ENCODE results near the gene RILPL2. TPM values are rescaled to one million over a fixed set of nuclear protein-coding genes. Genes with fewer than 3 reads are reported as not detected.

Gene RILPL2
- total and polyA plus RNA-seq, 9 of the 15 experiments (the other 6 are each of a cell fraction or from before 2014, with no cell fraction given) = 0.61 to 5.8 (median 4.3) TPM

DNA sequence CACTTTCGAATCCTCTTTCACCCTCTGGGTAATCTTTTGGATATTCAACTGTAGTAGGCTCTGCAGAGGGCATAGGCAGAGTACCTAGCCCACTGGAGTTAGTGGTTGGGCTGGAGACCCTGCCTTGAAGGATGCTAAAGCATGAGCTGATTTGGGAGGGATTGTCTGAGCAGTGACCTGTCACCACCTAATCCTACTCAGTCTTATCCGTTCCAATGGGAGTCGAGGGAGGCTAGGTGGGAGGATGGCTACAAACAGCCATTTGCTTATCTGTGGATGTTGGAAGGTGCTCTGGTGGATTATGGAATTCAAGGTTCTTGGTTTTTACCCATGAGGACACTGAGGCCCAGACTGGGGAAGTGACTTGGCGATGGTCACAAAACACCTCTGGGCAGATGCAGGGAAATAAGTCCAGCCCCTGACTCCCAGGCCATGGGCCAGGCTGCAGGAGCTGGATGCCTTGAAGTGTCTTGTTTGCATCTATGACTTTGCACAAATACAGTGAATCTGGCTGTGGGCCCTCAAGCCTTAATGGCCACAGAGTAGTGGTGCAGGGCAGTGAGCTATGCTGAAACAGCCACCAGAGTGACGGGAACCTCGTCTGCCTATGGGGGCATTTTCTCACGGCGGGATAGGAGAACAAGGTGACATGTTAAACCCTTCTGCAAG is 48.8 kb downstream of the RILPL2 start:
- POLR2A ChIA-PET = interaction anchor here (0.5 to 7.1 kb wide), 15 partner anchors 10 to 345 kb away, joined by 3 to 151 read pairs (median 4); partner anchors contain the start of genes DDX55 and SBNO1
- Histone ChIP-seq H3K27ac (ENCODE audit: extremely low read depth, low read depth, low read length) (peak overlapping the region; percentile 93), H2AFZ (ENCODE audit: low read depth, low read length) (no peak overlapping the region), H3K79me2 (ENCODE audit: control insufficient read depth, insufficient read depth, low read length) (peaks cover 80% of the 10 kb centered on the region), H3K4me2 (ENCODE audit: insufficient read depth, low read length) (peak overlapping the region; percentile 97), H4K20me1 (replicated peaks; ENCODE audit: control insufficient read depth, insufficient read depth, low read length) (peaks cover 26% of the 10 kb centered on the region), H3K9me3 (replicated peaks; ENCODE audit: control insufficient read depth, insufficient read depth, low read depth, low read length) (no peaks in the 10 kb centered on the region), H3K9ac (ENCODE audit: insufficient read depth in 1 of 2, low read depth in 2 of 2, low read length in 2 of 2) (peak overlapping the region; percentile 37 to 97; a peak in 3 of 4 replicates), H3K4me3 (peak overlapping the region; percentile 42), H3K4me1 (replicated peaks in 1 of 2; ENCODE audit: control insufficient read depth in 2 of 2, insufficient read depth in 2 of 2, low read length in 2 of 2) (peaks cover 37 to 55% of the 10 kb centered on the region in 2 experiments), H3K27me3 (ENCODE audit: control insufficient read depth in 2 of 2, insufficient read depth in 2 of 2, low read length in 2 of 2) (no peaks in the 10 kb centered on the region; a peak in 1 of 5 replicates), H3K36me3 (ENCODE audit: control insufficient read depth, insufficient read depth, low read length) (peaks cover 36% of the 10 kb centered on the region), H3K9me1 (ENCODE audit: control insufficient read depth, insufficient read depth, low read length) (no peaks in the 10 kb centered on the region)
- WGBS (ENCODE audit: insufficient coverage, low coverage, missing lambda C conversion rate) = 3% methylated on average over 8 of the region's 8 CpGs
- no TSS peak for BruUV-seq (replicated peaks)
- peak in 2 of 4 experiments; percentile 69 to 89 for DNase-seq (ENCODE audit: extremely low read depth in 1 of 4, low spot score in 3 of 4)
- in situ Hi-C loops (cut with MboI) = loop anchor here (25.0 kb wide), 1 partner anchor 1550 kb away; no protein-coding TSS in a partner anchor
- intact Hi-C loops (cut with micrococcal nuclease) = loop anchor here (1.0 to 10.0 kb wide), 4 partner anchors 22 to 327 kb away; partner anchors contain the start of genes ATP6V0A2 and SNRNP35
- peak; percentile 48 for ATAC-seq
- FAIRE-seq = no peak
- CTCF ChIA-PET (ENCODE audit: low intra/inter-chr PET ratio) = interaction anchor here (0.6 kb wide), 1 partner anchor 116 kb away, joined by 3 read pairs; the partner anchor contains the start of gene CDK2AP1
- TF ChIP-seq MTA2 (IDR thresholded peaks at IDR 0.05; ENCODE audit: low read depth) (peak; percentile 65), PKNOX1 (IDR thresholded peaks at IDR 0.05) (peak; percentile 34; the same call in 1 of the 2 replicates), NFIC (IDR thresholded peaks at IDR 0.05) (no peak; the same call in 1 of the 2 replicates), ID3 (CRISPR knock-in tag; IDR thresholded peaks at IDR 0.05) (no peak), ID3 (tag; IDR thresholded peaks at IDR 0.05) (peak; percentile 73), CREB3L1 (IDR thresholded peaks at IDR 0.05; ENCODE audit: borderline replicate concordance, low read depth) (peak; percentile 50; the same call in 1 of the 2 replicates), CEBPG (CRISPR knock-in tag; IDR thresholded peaks at IDR 0.05) (no peak), CEBPG (tag; conservative IDR thresholded peaks at IDR 0.05 in 1 of 2, IDR thresholded peaks at IDR 0.05 in 1 of 2) (no peak), SETDB1 (IDR thresholded peaks at IDR 0.05; ENCODE audit: low read length) (no peak), CXXC5 (CRISPR knock-in tag; IDR thresholded peaks at IDR 0.05) (peak; percentile 21), SMAD2 (IDR thresholded peaks at IDR 0.05; ENCODE audit: low read depth, low read length) (no peak), MEIS2 (IDR thresholded peaks at IDR 0.05; ENCODE audit: partially characterized antibody) (peak; percentile 94), CCNT2 (IDR thresholded peaks at IDR 0.05; ENCODE audit: borderline replicate concordance, extremely low read depth, insufficient read length, low read depth, low read length) (peak; percentile 65), IFI16 (CRISPR knock-in tag; IDR thresholded peaks at IDR 0.05) (no peak)
- TF ChIP-seq, protein P1, sequence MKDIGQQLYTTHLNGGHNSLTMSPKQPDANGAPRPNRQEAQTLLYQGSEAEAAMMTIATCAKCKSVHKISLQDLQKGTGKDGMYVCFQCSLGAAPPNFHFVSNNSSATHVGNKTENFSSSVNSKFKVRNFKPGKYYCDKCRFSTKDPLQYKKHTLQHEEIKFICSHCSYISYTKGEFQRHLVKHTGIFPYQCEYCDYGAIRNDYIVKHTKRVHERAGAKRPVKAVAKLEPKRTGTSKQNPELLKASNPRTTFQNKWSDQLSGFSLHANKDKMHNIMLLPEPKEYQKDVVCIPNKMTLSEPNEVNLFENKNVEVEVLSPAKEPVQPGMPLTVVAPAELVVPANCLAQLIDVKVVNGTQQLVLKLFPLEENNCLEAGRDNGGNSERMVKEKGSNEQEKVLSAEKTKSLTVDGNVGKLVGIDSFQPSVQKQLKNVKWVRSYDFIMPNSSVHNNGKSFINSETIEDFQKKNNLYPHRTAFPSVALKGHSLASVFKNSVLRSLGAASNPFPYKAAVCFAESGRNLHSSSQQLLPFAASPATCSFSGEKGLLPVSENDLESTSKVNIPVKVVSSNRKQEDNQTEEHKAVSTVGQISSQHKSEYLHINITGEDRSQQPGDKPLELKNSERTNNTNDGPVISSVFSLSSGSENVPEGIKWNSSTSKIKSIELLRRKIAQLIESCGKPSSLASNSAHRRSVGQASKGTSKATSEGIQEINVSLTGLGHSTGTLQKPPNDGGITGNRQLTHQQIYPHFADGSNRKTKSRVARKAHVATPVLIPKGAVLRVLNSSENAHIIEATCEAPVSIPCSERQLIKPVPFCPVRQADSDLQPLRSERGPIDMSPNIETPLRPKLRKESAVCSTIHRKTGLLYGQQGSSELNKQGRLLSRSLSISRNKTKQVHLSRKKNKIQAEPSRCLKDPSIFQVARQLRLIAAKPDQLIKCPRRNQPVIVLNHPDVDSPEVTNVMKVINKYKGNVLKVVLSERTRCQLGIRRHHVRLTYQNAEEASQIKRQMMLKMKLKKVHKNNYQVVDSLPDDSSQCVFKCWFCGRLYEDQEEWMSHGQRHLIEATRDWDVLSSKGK (CRISPR knock-in tag; IDR thresholded peaks at IDR 0.05) = no peak

Data from K562 (cell line).